Prostate gland (tissue), 2 donors: Measurements from ENCODE around the gene ABHD18. TPM values are rescaled to one million over a fixed set of nuclear protein-coding genes. Genes with fewer than 3 reads are reported as not detected.

Source experiments
- DNase-seq: peaks from one replicate; pipeline ENCODE4 v3.0.0-alpha.2; 2019; ENCODE audit warnings: low spot score
- H3K27ac ChIP-seq, 2 donors: fragments of 200-600 bp; sonication (generic); 2 replicates each; pipeline ENCODE4 v1.5.1; 2017 to 2019
- H3K27me3 ChIP-seq: fragments of 200-600 bp; sonication (generic); replicated peaks from 2 replicates; pipeline ENCODE4 v1.5.1; 2019; ENCODE audit not compliant: insufficient read depth
- H3K36me3 ChIP-seq, 2 donors: fragments of 200-600 bp; sonication (generic); 1 replicate in 1 of 2; 2 replicates in 1 of 2; pipeline versions ENCODE4 v1.5.1 to v1.8.1; 2017 to 2019
- H3K4me1 ChIP-seq: fragments of 200-600 bp; sonication (generic); replicated peaks from 2 replicates; pipeline ENCODE4 v1.5.1; 2019
- H3K4me3 ChIP-seq, 2 donors: fragments of 200-600 bp; sonication (generic); 2 replicates each; pipeline ENCODE4 v1.5.1; 2017 to 2019
- H3K9me3 ChIP-seq: fragments of 200-600 bp; sonication (generic); 2 replicates; pipeline ENCODE4 v1.5.1; 2017
- POLR2A ChIP-seq: fragments of 450-650 bp; IDR thresholded peaks from one replicate; pipeline ENCODE4 v1.6.1; 2016; ENCODE audit warnings: antibody characterized with exemption, mild to moderate bottlenecking
- POLR2AphosphoS5 ChIP-seq: sonication (generic); formaldehyde crosslinking; IDR thresholded peaks from one replicate; pipeline ENCODE4 v1.6.1; 2017; ENCODE audit warnings: antibody characterized with exemption
- WGBS: methylation state at CpG from one replicate; pipeline ENCODE4 v1.1.5; 2018; 5-methylcytosine and 5-hydroxymethylcytosine counted together
- intact Hi-C: fragments of 100-400 bp; cut with DNase I; formaldehyde crosslinking; loops from one replicate; pipeline ENCODE4 v1.14.2; 2022
- total RNA-seq, 2 donors: library from RNA; depleted of rRNA; stranded (reverse); fragments of >200 nt; gene quantifications; one replicate each; pipeline ENCODE4 v1.1.0, GENCODE V29; 2016
- TF ChIP-seq, protein P1 (sequence below), 4 experiments: fragments of 200-600 bp in 2 of 4; fragments of 450-650 bp in 2 of 4; sonication (generic) in 2 of 4; IDR thresholded peaks; 1 replicate in 3 of 4; 2 replicates in 1 of 4; pipeline ENCODE4 v1.5.1; 2016 to 2019; ENCODE audit warnings: antibody characterized with exemption in 4 of 4, mild to moderate bottlenecking in 2 of 4, moderate library complexity in 2 of 4

The ABHD18 gene
- total RNA-seq, 2 donors from 2014 or later = 5.7 to 10.6 TPM

DNA sequence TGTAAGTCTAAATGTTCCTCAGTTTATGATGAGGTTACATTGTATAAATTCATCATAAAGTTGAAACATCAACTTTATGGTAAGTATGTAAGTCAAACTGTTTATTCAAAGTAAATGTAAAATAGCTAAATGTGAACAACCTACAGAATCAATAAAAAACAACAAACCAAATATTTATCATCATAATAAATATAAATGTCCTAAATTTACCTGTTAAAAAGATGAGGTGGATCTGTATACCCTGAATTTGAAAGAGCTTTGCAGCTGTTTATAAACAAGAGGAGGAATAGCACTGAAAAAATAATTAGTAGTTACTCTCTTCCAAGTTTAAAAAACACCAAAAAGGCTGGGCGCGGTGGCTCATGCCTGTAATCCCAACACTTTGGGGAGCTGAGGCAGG, 13.7 kb downstream of the ABHD18 start:
- Histone ChIP-seq H3K27ac (no peak overlapping the region), H3K4me1 (no peaks in the 10 kb centered on the region), H3K4me3 (no peak overlapping the region), H3K9me3 (no peaks in the 10 kb centered on the region), H3K27me3 (no peaks in the 10 kb centered on the region), H3K36me3 (no peaks in the 10 kb centered on the region)
- TF ChIP-seq, protein P1, sequence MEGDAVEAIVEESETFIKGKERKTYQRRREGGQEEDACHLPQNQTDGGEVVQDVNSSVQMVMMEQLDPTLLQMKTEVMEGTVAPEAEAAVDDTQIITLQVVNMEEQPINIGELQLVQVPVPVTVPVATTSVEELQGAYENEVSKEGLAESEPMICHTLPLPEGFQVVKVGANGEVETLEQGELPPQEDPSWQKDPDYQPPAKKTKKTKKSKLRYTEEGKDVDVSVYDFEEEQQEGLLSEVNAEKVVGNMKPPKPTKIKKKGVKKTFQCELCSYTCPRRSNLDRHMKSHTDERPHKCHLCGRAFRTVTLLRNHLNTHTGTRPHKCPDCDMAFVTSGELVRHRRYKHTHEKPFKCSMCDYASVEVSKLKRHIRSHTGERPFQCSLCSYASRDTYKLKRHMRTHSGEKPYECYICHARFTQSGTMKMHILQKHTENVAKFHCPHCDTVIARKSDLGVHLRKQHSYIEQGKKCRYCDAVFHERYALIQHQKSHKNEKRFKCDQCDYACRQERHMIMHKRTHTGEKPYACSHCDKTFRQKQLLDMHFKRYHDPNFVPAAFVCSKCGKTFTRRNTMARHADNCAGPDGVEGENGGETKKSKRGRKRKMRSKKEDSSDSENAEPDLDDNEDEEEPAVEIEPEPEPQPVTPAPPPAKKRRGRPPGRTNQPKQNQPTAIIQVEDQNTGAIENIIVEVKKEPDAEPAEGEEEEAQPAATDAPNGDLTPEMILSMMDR (IDR thresholded peaks at IDR 0.05) = no peak
- TF ChIP-seq POLR2AphosphoS5 = no peak
- no peak for TF ChIP-seq POLR2A
- DNase-seq = no peak
- intact Hi-C loops = no loop called here
- 96% methylated on average over 2 of the region's 2 CpGs for WGBS

DNA sequence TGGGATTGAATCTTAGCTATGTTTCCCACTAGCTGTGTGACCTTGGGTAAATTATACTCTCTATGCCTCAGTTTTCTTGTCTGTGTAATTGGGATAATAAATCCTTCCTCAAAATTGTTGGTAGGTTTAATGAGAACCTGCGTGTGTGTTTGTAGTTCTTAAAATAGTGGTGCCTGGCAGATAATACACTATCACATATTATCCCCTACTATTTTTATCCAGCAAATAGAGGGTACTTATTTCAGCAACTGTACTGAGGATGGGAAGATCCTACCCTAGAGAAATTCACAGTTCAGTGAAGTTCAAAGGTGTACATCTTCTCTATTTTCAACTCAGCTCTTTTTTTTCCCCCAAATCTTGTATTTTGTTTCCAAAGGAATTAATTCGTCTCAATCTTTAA, 17.2 kb downstream of the ABHD18 start:
- no peaks in the 10 kb centered on the region for H3K4me1 ChIP-seq
- DNase-seq = no peak
- TF ChIP-seq, protein P1 (IDR thresholded peaks at IDR 0.05) = no peak
- TF ChIP-seq POLR2A = no peak
- no peak for TF ChIP-seq POLR2AphosphoS5
- intact Hi-C loops = no loop called here
- H3K27me3 ChIP-seq = no peaks in the 10 kb centered on the region
- no peaks in the 10 kb centered on the region for H3K9me3 ChIP-seq
- no peaks in the 10 kb centered on the region for H3K36me3 ChIP-seq
- H3K27ac ChIP-seq = no peak overlapping the region
- no peak overlapping the region for H3K4me3 ChIP-seq
- WGBS = 95% methylated on average over 2 of the region's 2 CpGs

DNA sequence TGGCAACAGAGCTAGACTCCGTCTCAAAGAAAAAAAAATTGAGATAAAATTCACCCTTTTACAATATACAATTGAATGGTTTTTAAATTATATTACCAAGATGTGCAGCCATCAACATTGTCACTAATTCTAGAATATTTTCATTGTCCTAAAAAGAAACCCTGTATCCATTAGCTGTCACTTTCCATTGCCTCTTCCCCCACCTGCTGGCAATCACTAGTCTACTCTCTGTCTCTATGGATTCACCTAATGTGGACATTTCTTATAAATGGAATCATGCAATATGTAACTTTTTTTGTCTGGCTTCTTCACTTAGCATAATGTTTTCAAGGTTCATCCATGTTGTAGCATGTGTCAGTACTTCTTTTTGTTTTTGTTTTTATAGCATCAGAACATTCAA, 20.8 kb downstream of the ABHD18 start:
- Histone ChIP-seq H3K36me3 (no peaks in the 10 kb centered on the region), H3K27ac (no peak overlapping the region), H3K27me3 (no peaks in the 10 kb centered on the region), H3K9me3 (no peaks in the 10 kb centered on the region), H3K4me1 (no peaks in the 10 kb centered on the region), H3K4me3 (no peak overlapping the region)
- TF ChIP-seq, protein P1 (IDR thresholded peaks at IDR 0.05) = no peak
- TF ChIP-seq POLR2AphosphoS5 = no peak
- no peak for TF ChIP-seq POLR2A
- WGBS = 94% methylated on average over 1 of the region's 1 CpG
- DNase-seq = no peak
- intact Hi-C loops = no loop called here

DNA sequence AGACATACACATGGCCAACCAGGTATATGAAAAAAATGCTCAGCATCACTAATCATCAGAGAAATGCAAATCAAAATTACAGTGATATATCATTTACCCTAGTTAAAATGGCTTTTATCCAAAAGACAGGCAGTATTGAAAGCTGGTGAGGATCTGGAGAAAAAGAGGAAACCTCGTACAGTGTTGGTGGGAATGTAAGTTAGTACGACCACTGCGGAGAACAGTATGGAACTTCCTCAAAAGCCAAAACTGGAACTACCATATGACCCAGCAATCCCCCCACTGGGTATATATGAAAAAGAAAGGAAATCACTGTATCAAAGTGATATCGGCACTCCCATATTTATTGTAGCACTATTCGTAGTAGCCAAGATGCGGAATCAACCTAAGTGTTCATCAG, 23.4 kb downstream of the ABHD18 start:
- Histone ChIP-seq H3K4me1 (no peaks in the 10 kb centered on the region), H3K9me3 (no peaks in the 10 kb centered on the region), H3K27ac (no peak overlapping the region), H3K4me3 (no peak overlapping the region), H3K36me3 (no peaks in the 10 kb centered on the region), H3K27me3 (no peaks in the 10 kb centered on the region)
- DNase-seq = no peak
- WGBS = 94% methylated on average over 6 of the region's 6 CpGs
- TF ChIP-seq POLR2AphosphoS5 (no peak), POLR2A (no peak)
- TF ChIP-seq, protein P1 (IDR thresholded peaks at IDR 0.05) = no peak
- intact Hi-C loops = no loop called here

DNA sequence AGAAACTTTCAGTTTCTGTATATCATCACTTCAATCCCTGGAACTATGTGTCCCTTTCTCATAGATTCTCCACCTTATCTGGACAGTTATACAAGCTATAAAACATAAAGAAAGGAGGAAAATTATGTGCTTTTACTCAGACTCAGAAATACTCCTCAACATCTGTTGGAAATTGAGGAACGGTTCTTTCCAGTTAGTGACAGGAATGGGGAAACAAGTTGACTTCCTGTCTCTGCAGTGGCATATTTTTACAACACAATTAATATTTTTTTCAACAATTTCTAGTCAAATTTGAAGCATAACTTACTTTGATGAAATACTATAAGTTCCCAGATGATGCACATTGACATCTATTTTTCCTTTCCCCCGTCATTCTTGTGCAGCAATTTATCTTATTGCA, 27.9 kb downstream of the ABHD18 start:
- Histone ChIP-seq H3K4me3 (no peak overlapping the region), H3K4me1 (no peaks in the 10 kb centered on the region), H3K36me3 (no peaks in the 10 kb centered on the region), H3K27ac (no peak overlapping the region), H3K9me3 (no peaks in the 10 kb centered on the region), H3K27me3 (no peaks in the 10 kb centered on the region)
- intact Hi-C loops = no loop called here
- TF ChIP-seq, protein P1 (IDR thresholded peaks at IDR 0.05) = no peak
- DNase-seq = no peak
- 74% methylated on average over 2 of the region's 2 CpGs for WGBS
